Natural killer cell (primary cell): ENCODE results near the gene SELENOI. TPM values are rescaled to one million over a fixed set of nuclear protein-coding genes. Genes with fewer than 3 reads are reported as not detected.

ENCODE experiments used
- ATAC-seq, 3 donors: fragments of 150-1000 bp in 2 of 3; fragments of 200-7000 bp in 1 of 3; cut with Tn5 transposase; 1 replicate in 1 of 3; 2 replicates in 2 of 3; pipeline ENCODE4 v1.10.0; 2021; ENCODE audit warnings: mild to moderate bottlenecking in 2 of 3, moderate library complexity in 2 of 3
- DNase-seq, 2 donors: peaks; one replicate each; pipeline versions ENCODE4 v3.0.0 to v3.0.0-alpha.2; 2013 to 2021; ENCODE audit warnings: mixed read lengths in 1 of 2
- H3K27ac ChIP-seq: one replicate; pipeline ENCODE4 v1.5.1; 2013; ENCODE audit warnings: mild to moderate bottlenecking, low read length
- H3K27me3 ChIP-seq: one replicate; pipeline ENCODE4 v1.6.1; 2013; ENCODE audit warnings: low read length; ENCODE audit not compliant: control insufficient read depth, insufficient read depth
- H3K36me3 ChIP-seq: one replicate; pipeline ENCODE4 v1.6.1; 2013; ENCODE audit warnings: low read length; ENCODE audit not compliant: control insufficient read depth, insufficient read depth
- H3K4me1 ChIP-seq: one replicate; pipeline ENCODE4 v1.6.1; 2013; ENCODE audit warnings: low read length; ENCODE audit not compliant: control insufficient read depth, insufficient read depth
- H3K4me3 ChIP-seq: one replicate; pipeline ENCODE4 v1.5.1; 2013; ENCODE audit warnings: low read length
- H3K9me3 ChIP-seq: one replicate; pipeline ENCODE4 v1.6.1; 2013; ENCODE audit warnings: low read length; ENCODE audit not compliant: control insufficient read depth, insufficient read depth
- H3K27ac Mint-ChIP-seq, 2 donors: one replicate each; pipeline ENCODE4 v1.8.0; 2022; ENCODE audit warnings: mild to moderate bottlenecking in 2 of 2, mixed read lengths in 2 of 2, moderate library complexity in 1 of 2
- H3K27me3 Mint-ChIP-seq, 2 donors: one replicate each; pipeline ENCODE4 v1.8.0; 2022; ENCODE audit warnings: low read depth in 2 of 2, mixed read lengths in 2 of 2
- H3K36me3 Mint-ChIP-seq: one replicate; pipeline ENCODE4 v1.8.0; 2022; ENCODE audit warnings: mixed read lengths
- H3K4me1 Mint-ChIP-seq, 2 donors: one replicate each; pipeline ENCODE4 v1.8.0; 2022; ENCODE audit warnings: mixed read lengths in 2 of 2
- H3K4me3 Mint-ChIP-seq: one replicate; pipeline ENCODE4 v1.8.0; 2022; ENCODE audit warnings: mild to moderate bottlenecking, moderate library complexity, mixed read lengths
- H3K9me3 Mint-ChIP-seq, 2 donors: one replicate each; pipeline ENCODE4 v1.8.0; 2022; ENCODE audit warnings: mixed read lengths in 2 of 2
- CTCF ChIP-seq: fragments of 200-600 bp; IDR thresholded peaks from one replicate; pipeline ENCODE4 v1.8.0; 2022; ENCODE audit warnings: antibody characterized with exemption
- WGBS: methylation state at CpG from one replicate; pipeline ENCODE4 v1.1.7; 2013; ENCODE audit warnings: missing lambda C conversion rate; ENCODE audit not compliant: insufficient coverage; 5-methylcytosine and 5-hydroxymethylcytosine counted together
- intact Hi-C: fragments of 100-400 bp; cut with micrococcal nuclease; formaldehyde crosslinking; loops from one replicate; pipeline ENCODE4 v1.14.2; 2022
- total RNA-seq, 4 donors: library from RNA; stranded (reverse); fragments of 120-200 nt in 1 of 4; gene quantifications; one replicate each; pipeline versions ENCODE4 v1.2.3 to v1.2.4, GENCODE V29; 2013 to 2022

SELENOI gene
- total RNA-seq, 3 donors from 2014 or later (not counting 1 experiment from before 2014, with no cell fraction given) = 28.1 to 47.6 (median 36.4) TPM

DNA sequence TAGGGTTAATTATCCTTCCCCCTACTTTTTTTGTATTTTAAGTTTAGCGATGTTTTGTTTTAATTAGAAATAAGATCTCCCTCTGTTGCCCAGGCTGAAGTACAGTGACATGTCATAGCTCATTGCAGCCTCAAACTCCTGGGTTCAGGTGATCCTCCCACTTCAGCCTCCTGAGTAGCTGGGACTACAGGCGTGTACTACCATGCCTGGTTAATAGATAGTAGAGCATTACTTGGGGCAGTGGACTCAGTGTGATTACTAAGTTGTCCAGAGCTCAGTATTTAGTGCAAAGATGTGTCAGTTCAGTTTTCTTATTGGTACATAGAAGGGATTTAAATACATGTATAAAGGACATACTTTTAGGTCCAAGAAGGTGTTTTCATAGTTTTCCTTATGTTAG, 10.2 kb downstream of the SELENOI start:
- intact Hi-C loops = no loop called here
- DNase-seq = no peak
- H3K9me3 Mint-ChIP-seq = no peaks in the 10 kb centered on the region
- no peak overlapping the region for H3K4me3 ChIP-seq
- no peaks in the 10 kb centered on the region for H3K36me3 ChIP-seq
- H3K9me3 ChIP-seq = no peaks in the 10 kb centered on the region
- no peaks in the 10 kb centered on the region for H3K27me3 Mint-ChIP-seq
- H3K4me3 Mint-ChIP-seq = no peak overlapping the region
- no peak for TF ChIP-seq CTCF
- no peak overlapping the region for H3K27ac ChIP-seq
- H3K27ac Mint-ChIP-seq = no peak overlapping the region
- no peaks in the 10 kb centered on the region for H3K4me1 ChIP-seq
- WGBS = 88% methylated on average over 1 of the region's 2 CpGs
- no peaks in the 10 kb centered on the region for H3K27me3 ChIP-seq
- ATAC-seq = no peak
- no peaks in the 10 kb centered on the region for H3K36me3 Mint-ChIP-seq
- peaks cover 43 to 64% of the 10 kb centered on the region in 2 donors for H3K4me1 Mint-ChIP-seq

- Histone ChIP-seq H3K4me3 (no peak overlapping the region), H3K36me3 (no peaks in the 10 kb centered on the region), H3K4me1 (no peaks in the 10 kb centered on the region), H3K27me3 (no peaks in the 10 kb centered on the region), H3K9me3 (no peaks in the 10 kb centered on the region), H3K27ac (no peak overlapping the region)
- Mint-ChIP-seq H3K27ac (no peak overlapping the region), H3K36me3 (no peaks in the 10 kb centered on the region), H3K27me3 (no peaks in the 10 kb centered on the region), H3K9me3 (no peaks in the 10 kb centered on the region), H3K4me3 (no peak overlapping the region), H3K4me1 (peaks cover 43 to 59% of the 10 kb centered on the region in 2 donors)
- intact Hi-C loops = no loop called here
- no CpG with 5 or more reads among the region's 2 CpGs for WGBS
- DNase-seq (no peak), ATAC-seq (no peak)
- TF ChIP-seq CTCF = no peak
These were observed 10.8 kb downstream of the SELENOI start for GRCh38 chr2:26356771-26357170.

- Mint-ChIP-seq H3K27me3 (no peaks in the 10 kb centered on the region), H3K4me3 (no peak overlapping the region), H3K9me3 (no peaks in the 10 kb centered on the region), H3K27ac (peak overlapping the region in 1 of 2 donors; percentile 11), H3K4me1 (peaks cover 37 to 57% of the 10 kb centered on the region in 2 donors), H3K36me3 (no peaks in the 10 kb centered on the region)
- H3K4me3 ChIP-seq = no peak overlapping the region
- H3K27ac ChIP-seq = no peak overlapping the region
- H3K27me3 ChIP-seq = no peaks in the 10 kb centered on the region
- no peaks in the 10 kb centered on the region for H3K36me3 ChIP-seq
- no peaks in the 10 kb centered on the region for H3K4me1 ChIP-seq
- WGBS = 93% methylated on average over 3 of the region's 4 CpGs
- intact Hi-C loops = no loop called here
- H3K9me3 ChIP-seq = no peaks in the 10 kb centered on the region
- DNase-seq (no peak), ATAC-seq (no peak)
- TF ChIP-seq CTCF = no peak
These were observed 14.0 kb downstream of the SELENOI start for GRCh38 chr2:26359886-26360473.

DNA sequence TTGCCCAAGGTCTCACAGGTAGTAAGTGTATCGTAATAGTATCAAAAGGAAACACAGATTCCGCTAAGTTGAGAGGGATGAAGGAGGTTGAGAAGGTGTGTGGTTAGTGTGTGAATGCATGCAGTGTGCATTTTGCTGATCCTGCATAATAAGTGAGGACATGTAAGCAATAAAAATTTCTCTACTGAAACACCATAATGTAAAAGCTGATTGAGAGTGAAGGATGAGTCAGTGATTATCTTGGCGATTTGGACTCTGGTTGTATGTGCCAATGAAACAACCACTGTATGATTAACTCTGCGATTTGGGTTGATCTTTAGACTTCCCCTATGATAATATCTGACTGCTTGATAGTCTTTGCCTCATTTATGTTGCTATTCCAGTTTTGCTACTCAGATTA, 17.4 kb downstream of the SELENOI start:
- no peaks in the 10 kb centered on the region for H3K9me3 ChIP-seq
- no peak overlapping the region for H3K4me3 ChIP-seq
- Mint-ChIP-seq H3K4me1 (peaks cover 31 to 37% of the 10 kb centered on the region in 2 donors), H3K27ac (peak overlapping the region in 1 of 2 donors; percentile 17), H3K27me3 (no peaks in the 10 kb centered on the region), H3K36me3 (no peaks in the 10 kb centered on the region), H3K4me3 (no peak overlapping the region), H3K9me3 (no peaks in the 10 kb centered on the region)
- H3K36me3 ChIP-seq = peaks cover 20% of the 10 kb centered on the region
- intact Hi-C loops = no loop called here
- H3K27me3 ChIP-seq = no peaks in the 10 kb centered on the region
- TF ChIP-seq CTCF = no peak
- DNase-seq = no peak
- ATAC-seq = peak; percentile 32 to 70 (median 50)
- H3K27ac ChIP-seq = no peak overlapping the region
- WGBS = 74% methylated on average over 2 of the region's 4 CpGs
- H3K4me1 ChIP-seq = no peaks in the 10 kb centered on the region
